Prostate gland (tissue), 2 donors: ENCODE results near the gene SUN3.

Experiments
- POLR2AphosphoS5 ChIP-seq: sonication (generic); formaldehyde crosslinking; IDR thresholded peaks from one replicate; pipeline ENCODE4 v1.6.1; 2017; ENCODE audit warnings: antibody characterized with exemption
- TF ChIP-seq, protein P1 (sequence below), 4 experiments: fragments of 200-600 bp in 2 of 4; fragments of 450-650 bp in 2 of 4; sonication (generic) in 2 of 4; IDR thresholded peaks; 1 replicate in 3 of 4; 2 replicates in 1 of 4; pipeline ENCODE4 v1.5.1; 2016 to 2019; ENCODE audit warnings: antibody characterized with exemption in 4 of 4, mild to moderate bottlenecking in 2 of 4, moderate library complexity in 2 of 4

DNA sequence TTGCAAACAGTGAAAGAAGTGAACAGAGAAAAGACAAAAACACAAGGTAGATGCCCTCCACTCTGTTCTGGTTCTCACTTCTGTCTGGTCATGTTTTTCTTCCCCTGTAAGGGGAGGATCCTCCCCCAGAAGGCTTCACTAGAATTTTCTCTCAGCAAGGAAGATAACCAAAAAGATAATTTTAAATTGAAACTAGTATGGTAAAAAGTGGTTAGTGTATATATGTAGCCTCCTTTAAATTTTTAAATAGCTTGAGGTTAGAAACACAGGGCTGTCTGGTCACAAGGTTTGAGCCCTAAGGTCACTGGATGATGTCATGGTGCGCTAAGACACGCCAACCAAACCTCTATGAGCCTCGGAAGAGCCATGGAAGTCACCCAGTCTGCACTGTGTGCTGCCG lies 75.1 kb downstream of the SUN3 start:
- TF ChIP-seq, protein P1, sequence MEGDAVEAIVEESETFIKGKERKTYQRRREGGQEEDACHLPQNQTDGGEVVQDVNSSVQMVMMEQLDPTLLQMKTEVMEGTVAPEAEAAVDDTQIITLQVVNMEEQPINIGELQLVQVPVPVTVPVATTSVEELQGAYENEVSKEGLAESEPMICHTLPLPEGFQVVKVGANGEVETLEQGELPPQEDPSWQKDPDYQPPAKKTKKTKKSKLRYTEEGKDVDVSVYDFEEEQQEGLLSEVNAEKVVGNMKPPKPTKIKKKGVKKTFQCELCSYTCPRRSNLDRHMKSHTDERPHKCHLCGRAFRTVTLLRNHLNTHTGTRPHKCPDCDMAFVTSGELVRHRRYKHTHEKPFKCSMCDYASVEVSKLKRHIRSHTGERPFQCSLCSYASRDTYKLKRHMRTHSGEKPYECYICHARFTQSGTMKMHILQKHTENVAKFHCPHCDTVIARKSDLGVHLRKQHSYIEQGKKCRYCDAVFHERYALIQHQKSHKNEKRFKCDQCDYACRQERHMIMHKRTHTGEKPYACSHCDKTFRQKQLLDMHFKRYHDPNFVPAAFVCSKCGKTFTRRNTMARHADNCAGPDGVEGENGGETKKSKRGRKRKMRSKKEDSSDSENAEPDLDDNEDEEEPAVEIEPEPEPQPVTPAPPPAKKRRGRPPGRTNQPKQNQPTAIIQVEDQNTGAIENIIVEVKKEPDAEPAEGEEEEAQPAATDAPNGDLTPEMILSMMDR (IDR thresholded peaks at IDR 0.05), result no peak
- TF ChIP-seq POLR2AphosphoS5, result no peak
